HCT116 (cell line): ENCODE measurements around the gene CASZ1. TPM values are rescaled to one million over a fixed set of nuclear protein-coding genes. Genes with fewer than 3 reads are reported as not detected.

ENCODE experiments used
- ATAC-seq: fragments of 200-7000 bp; cut with Tn5 transposase; 2 replicates; pipeline ENCODE4 v1.9.1; 2020; ENCODE audit warnings: mild to moderate bottlenecking, moderate library complexity
- BruUV-seq: library from RNA; stranded (reverse); fragments of 400-500 nt; replicated peaks from 2 replicates; lab custom pipeline; 2021; lab: Mats Ljungman, UMichigan
- CTCF ChIA-PET: fragments of 300-600 bp; sonication (Branson Sonifier 250); formaldehyde crosslinking; loops from one replicate; lab custom pipeline; 2021; ENCODE audit warnings: antibody characterized with exemption; lab: Charles Lee
- POLR2A ChIA-PET: fragments of 300-600, 350-600 bp; sonication (Branson Sonifier 250); formaldehyde crosslinking; loops from one replicate; lab custom pipeline; 2021; ENCODE audit warnings: antibody characterized with exemption; lab: Charles Lee
- RAD21 ChIA-PET, 2 experiments: fragments of 300-600 bp; sonication (Branson Sonifier 250); formaldehyde crosslinking; loops; one replicate each; lab custom pipeline; 2023; ENCODE audit warnings: low total read pairs in 2 of 2; ENCODE audit not compliant: uncharacterized antibody in 2 of 2, unreplicated experiment in 2 of 2, low non-redundant PET in 1 of 2; lab: Charles Lee
- DNase-seq: peaks from one replicate; pipeline ENCODE4 v3.0.0-alpha.2; 2010; ENCODE audit warnings: low read depth, low spot score
- H2AFZ ChIP-seq: fragments of 200-600 bp; shearing (Covaris generic), sonication (generic); 2 replicates; pipeline ENCODE4 v1.6.1; 2017; ENCODE audit warnings: low read depth, mixed run types, mixed read lengths, antibody characterized with exemption, low read length; ENCODE audit not compliant: poor library complexity, severe bottlenecking
- H3K27ac ChIP-seq: 2 replicates; pipeline ENCODE4 v1.5.1; 2012; ENCODE audit warnings: low read depth, low read length
- H3K27me3 ChIP-seq: fragments of 200-600 bp; sonication (generic); 2 replicates; pipeline ENCODE4 v1.6.1; 2016; ENCODE audit warnings: mixed run types, low read length, mixed read lengths; ENCODE audit not compliant: insufficient read depth
- H3K36me3 ChIP-seq, 2 experiments: fragments of 200-500 bp in 1 of 2; fragments of 200-600 bp in 1 of 2; sonication (Bioruptor generic) in 1 of 2; sonication (generic) in 1 of 2; 2 replicates each; pipeline versions ENCODE4 v1.5.1 to v1.6.1; 2014 to 2016; ENCODE audit warnings: low read length in 2 of 2, inconsistent platforms in 1 of 2, mixed read lengths in 1 of 2, mixed run types in 1 of 2; ENCODE audit not compliant: insufficient read depth in 2 of 2, control insufficient read depth in 1 of 2
- H3K4me1 ChIP-seq, 2 experiments: fragments of 200-600 bp in 1 of 2; sonication (generic) in 1 of 2; 2 replicates each; pipeline versions ENCODE4 v1.5.1 to v1.6.1; 2012 to 2017; ENCODE audit warnings: low read length in 2 of 2, inconsistent platforms in 1 of 2, mild to moderate bottlenecking in 1 of 2, mixed read lengths in 1 of 2, mixed run types in 1 of 2, moderate library complexity in 1 of 2; ENCODE audit not compliant: insufficient read depth in 2 of 2, control insufficient read depth in 1 of 2
- H3K4me2 ChIP-seq: fragments of 200-600 bp; sonication (generic); 2 replicates; pipeline ENCODE4 v1.6.1; 2017; ENCODE audit warnings: mixed run types, low read length, mixed read lengths
- H3K4me3 ChIP-seq, 2 experiments: fragments of 200-600 bp in 1 of 2; sonication (generic) in 1 of 2; replicated peaks in 1 of 2; 2 replicates each; pipeline ENCODE4 v1.5.1; 2011 to 2016; ENCODE audit warnings: low read length in 2 of 2, control low read depth in 1 of 2, low read depth in 1 of 2, mild to moderate bottlenecking in 1 of 2, mixed read lengths in 1 of 2, mixed run types in 1 of 2
- H3K79me2 ChIP-seq: fragments of 200-600 bp; sonication (generic); 2 replicates; pipeline ENCODE4 v1.6.1; 2017; ENCODE audit warnings: mild to moderate bottlenecking, mixed run types, low read length, moderate library complexity, mixed read lengths; ENCODE audit not compliant: insufficient read depth
- H3K9ac ChIP-seq: fragments of 200-600 bp; sonication (generic); 2 replicates; pipeline ENCODE4 v1.6.1; 2016; ENCODE audit warnings: low read length, mixed read lengths
- H3K9me2 ChIP-seq: fragments of 200-600 bp; sonication (generic), shearing (Covaris generic); 2 replicates; pipeline ENCODE4 v1.6.1; 2017; ENCODE audit warnings: mixed run types, mild to moderate bottlenecking, moderate library complexity; ENCODE audit not compliant: insufficient read depth
- H3K9me3 ChIP-seq, 2 experiments: fragments of 200-500 bp in 1 of 2; fragments of 200-600 bp in 1 of 2; sonication (Bioruptor generic) in 1 of 2; sonication (generic) in 1 of 2; 2 replicates each; pipeline ENCODE4 v1.6.1; 2014 to 2017; ENCODE audit warnings: low read length in 2 of 2, mixed read lengths in 2 of 2, inconsistent platforms in 1 of 2, low read depth in 1 of 2, mild to moderate bottlenecking in 1 of 2, mixed run types in 1 of 2, moderate library complexity in 1 of 2; ENCODE audit not compliant: control insufficient read depth in 1 of 2, insufficient read depth in 1 of 2
- H4K20me1 ChIP-seq: fragments of 200-600 bp; sonication (generic), shearing (Covaris generic); 2 replicates; pipeline ENCODE4 v1.6.1; 2017; ENCODE audit warnings: mixed run types, mild to moderate bottlenecking, moderate library complexity; ENCODE audit not compliant: insufficient read depth
- CBX3 ChIP-seq: IDR thresholded peaks from 2 replicates; pipeline ENCODE4 v1.6.1; 2012; ENCODE audit warnings: low read depth
- ELF1 ChIP-seq: IDR thresholded peaks from 2 replicates; pipeline ENCODE4 v1.6.1; 2012; ENCODE audit warnings: low read depth, borderline replicate concordance
- EZH2phosphoT487 ChIP-seq: fragments of 200-600 bp; IDR thresholded peaks from 2 replicates; pipeline ENCODE4 v1.6.1; 2018; ENCODE audit warnings: antibody characterized with exemption, borderline replicate concordance
- POLR2A ChIP-seq: IDR thresholded peaks from 2 replicates; pipeline ENCODE4 v1.7.0; 2011; ENCODE audit warnings: borderline replicate concordance; ENCODE audit not compliant: insufficient read depth, insufficient read length; ENCODE audit errors: extremely low read depth
- POLR2AphosphoS5 ChIP-seq: IDR thresholded peaks from 2 replicates; pipeline ENCODE4 v1.6.1; 2011; ENCODE audit warnings: mild to moderate bottlenecking, low read depth, low read length, moderate library complexity
- RAD21 ChIP-seq: IDR thresholded peaks from 2 replicates; pipeline ENCODE4 v1.6.1; 2012; ENCODE audit warnings: low read depth, mild to moderate bottlenecking
- REST ChIP-seq: IDR thresholded peaks from 2 replicates; pipeline ENCODE4 v1.6.1; 2012; ENCODE audit warnings: low read depth
- SP1 ChIP-seq: IDR thresholded peaks from 2 replicates; pipeline ENCODE4 v1.6.1; 2012; ENCODE audit warnings: low read depth
- TCF7L2 ChIP-seq: IDR thresholded peaks from 2 replicates; pipeline ENCODE4 v1.7.0; 2011; ENCODE audit warnings: borderline replicate concordance, inconsistent platforms; ENCODE audit not compliant: insufficient read depth, insufficient read length; ENCODE audit errors: extremely low read depth
- ZBTB33 ChIP-seq: IDR thresholded peaks from 2 replicates; pipeline ENCODE4 v1.6.1; 2011; ENCODE audit warnings: mild to moderate bottlenecking, low read length, moderate library complexity; ENCODE audit not compliant: insufficient replicate concordance; ENCODE audit errors: extremely low read depth
- ZFX ChIP-seq: fragments of 450-650 bp; IDR thresholded peaks from 2 replicates; pipeline ENCODE4 v1.6.1; 2017
- ZNF274 ChIP-seq: fragments of 200-500 bp; sonication (Bioruptor generic); IDR thresholded peaks from 2 replicates; pipeline ENCODE4 v1.6.1; 2014; ENCODE audit warnings: mild to moderate bottlenecking, low read depth, low read length, inconsistent platforms
- intact Hi-C: fragments of 100-400 bp; cut with micrococcal nuclease; formaldehyde crosslinking; loops from 2 replicates; pipeline ENCODE4 v1.10.0; 2022
- total RNA-seq: library from RNA; stranded (reverse); gene quantifications from one replicate; pipeline ENCODE4 v1.2.1, GENCODE V29; 2021; ENCODE audit not compliant: unreplicated experiment

CASZ1 gene
- total RNA-seq, 1 experiment from 2014 or later = 7.7 TPM

- Histone ChIP-seq H2AFZ (no peak overlapping the region), H3K9me3 (no peaks in the 10 kb centered on the region), H3K4me3 (no peak overlapping the region), H3K9ac (no peak overlapping the region), H3K4me1 (no peaks in the 10 kb centered on the region), H3K27me3 (no peaks in the 10 kb centered on the region), H3K79me2 (no peaks in the 10 kb centered on the region), H4K20me1 (no peaks in the 10 kb centered on the region), H3K36me3 (no peaks in the 10 kb centered on the region), H3K4me2 (no peak overlapping the region), H3K27ac (no peak overlapping the region), H3K9me2 (no peaks in the 10 kb centered on the region)
- BruUV-seq = no TSS peak
- CTCF ChIA-PET = no interaction called here
- POLR2A ChIA-PET = no interaction called here
- ATAC-seq (no peak), DNase-seq (no peak)
- RAD21 ChIA-PET = no interaction called here
- TF ChIP-seq CBX3 (no peak), EZH2phosphoT487 (no peak), TCF7L2 (no peak), SP1 (no peak), REST (no peak), RAD21 (no peak), ZFX (no peak), ZNF274 (no peak), POLR2A (no peak), POLR2AphosphoS5 (no peak), ZBTB33 (no peak), ELF1 (no peak)
- intact Hi-C loops = no loop called here
Observed at GRCh38 chr1:10713614-10714013, 82.8 kb downstream of the CASZ1 start.
